Measurements from ENCODE around the gene FMN1.

The FMN1 gene

GRCh38 chr15:33194704-33195670, at the start of gene FMN1:
FMN1 (minus strand) TSS chr15:33194714; CDS start chr15:33154914, 39,800 bp downstream.
- peak; percentile 74 for DNase-seq (ENCODE audit: low read depth)
- H3K4me3 ChIP-seq (ENCODE audit: low read depth, low read length), result peak within 1 kb of the TSS; percentile 57

GRCh38 chr15:33243869-33244268, 49.4 kb upstream of the FMN1 start:
- peak; percentile 48 for DNase-seq (ENCODE audit: low read depth)
- H3K4me3 ChIP-seq (ENCODE audit: low read depth, low read length), result no peak overlapping the region

- no peak overlapping the region for H3K4me3 ChIP-seq (ENCODE audit: low read depth, low read length)
- DNase-seq (ENCODE audit: low read depth), result no peak
Observed at GRCh38 chr15:33243393-33243792, 48.9 kb upstream of the FMN1 start.

GRCh38 chr15:33242669-33243191, 48.2 kb upstream of the FMN1 start:
- H3K4me3 ChIP-seq (ENCODE audit: low read depth, low read length), result no peak overlapping the region
- DNase-seq (ENCODE audit: low read depth), result no peak

GRCh38 chr15:33242165-33242564, 47.7 kb upstream of the FMN1 start:
- DNase-seq (ENCODE audit: low read depth), result no peak
- H3K4me3 ChIP-seq (ENCODE audit: low read depth, low read length), result no peak overlapping the region

- DNase-seq (ENCODE audit: low read depth), result no peak
- no peak overlapping the region for H3K4me3 ChIP-seq (ENCODE audit: low read depth, low read length)
Observed at GRCh38 chr15:33236841-33237509, 42.5 kb upstream of the FMN1 start.

- no peak overlapping the region for H3K4me3 ChIP-seq (ENCODE audit: low read depth, low read length)
- no peak for DNase-seq (ENCODE audit: low read depth)
Observed at GRCh38 chr15:33234020-33234461, 39.5 kb upstream of the FMN1 start.

- H3K4me3 ChIP-seq (ENCODE audit: low read depth, low read length), result no peak overlapping the region
- DNase-seq (ENCODE audit: low read depth), result no peak
Observed at GRCh38 chr15:33226559-33227181, 32.2 kb upstream of the FMN1 start.

- no peak overlapping the region for H3K4me3 ChIP-seq (ENCODE audit: low read depth, low read length)
- DNase-seq (ENCODE audit: low read depth), result no peak
Observed at GRCh38 chr15:33218071-33218491, 23.6 kb upstream of the FMN1 start.

GRCh38 chr15:33215941-33216872, 21.7 kb upstream of the FMN1 start:
- no peak for DNase-seq (ENCODE audit: low read depth)
- no peak overlapping the region for H3K4me3 ChIP-seq (ENCODE audit: low read depth, low read length)

GRCh38 chr15:33211176-33211808, 16.8 kb upstream of the FMN1 start:
- no peak overlapping the region for H3K4me3 ChIP-seq (ENCODE audit: low read depth, low read length)
- DNase-seq (ENCODE audit: low read depth), result no peak

- DNase-seq (ENCODE audit: low read depth), result no peak
Observed at GRCh38 chr15:33209575-33210481, 15.3 kb upstream of the FMN1 start.

GRCh38 chr15:33207646-33208045, 13.1 kb upstream of the FMN1 start:
- DNase-seq (ENCODE audit: low read depth), result no peak

More at GRCh38 chr15:33209575-33210481, 15.3 kb upstream of the FMN1 start:
- H3K4me3 ChIP-seq (ENCODE audit: low read depth, low read length), result no peak overlapping the region

GRCh38 chr15:33206366-33206765, 11.9 kb upstream of the FMN1 start:
- no peak overlapping the region for H3K4me3 ChIP-seq (ENCODE audit: low read depth, low read length)
- DNase-seq (ENCODE audit: low read depth), result no peak

More at GRCh38 chr15:33207646-33208045, 13.1 kb upstream of the FMN1 start:
- H3K4me3 ChIP-seq (ENCODE audit: low read depth, low read length), result no peak overlapping the region

- no peak overlapping the region for H3K4me3 ChIP-seq (ENCODE audit: low read depth, low read length)
- no peak for DNase-seq (ENCODE audit: low read depth)
Observed at GRCh38 chr15:33204926-33205325, 10.4 kb upstream of the FMN1 start.

GRCh38 chr15:33204087-33204486, 9.6 kb upstream of the FMN1 start:
- no peak for DNase-seq (ENCODE audit: low read depth)
- H3K4me3 ChIP-seq (ENCODE audit: low read depth, low read length), result no peak overlapping the region

GRCh38 chr15:33201491-33202231, 7.1 kb upstream of the FMN1 start:
- no peak for DNase-seq (ENCODE audit: low read depth)
- peak overlapping the region; percentile 29 for H3K4me3 ChIP-seq (ENCODE audit: low read depth, low read length)
